HL-60/S4 treated with phorbol 12-myristate 13-acetate at 8.2 ng/mL for 4 days and 3 days (cell line): Measurements from ENCODE around the gene FAM184B.

Experiments
- in situ Hi-C: fragments of 300-500 bp; cut with MboI; formaldehyde crosslinking; loops from 2 replicates; pipeline ENCODE4 v1.15.0; 2022; ENCODE audit warnings: low sequenced_read_pairs

FAM184B gene

DNA sequence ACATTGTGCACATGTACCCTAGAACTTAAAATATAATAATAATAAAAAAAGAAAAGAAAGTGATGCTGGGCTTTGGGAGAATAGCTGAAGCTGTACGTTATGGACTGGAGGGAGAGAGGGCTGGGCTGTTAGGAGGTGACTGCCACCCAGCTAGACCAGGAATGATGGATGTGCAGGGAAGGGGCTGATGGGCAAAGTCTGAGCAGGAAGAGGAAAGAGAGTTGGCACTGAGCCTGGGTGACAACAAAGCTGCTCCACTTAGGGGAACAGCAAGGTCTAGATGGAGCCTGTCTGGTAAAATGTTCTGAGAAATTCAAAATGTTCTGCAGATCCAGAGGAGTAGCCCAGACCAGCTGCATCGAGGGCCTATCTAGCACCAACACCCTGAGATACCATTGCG, 134.7 kb downstream of the FAM184B start:
- in situ Hi-C loops: no loop called here

DNA sequence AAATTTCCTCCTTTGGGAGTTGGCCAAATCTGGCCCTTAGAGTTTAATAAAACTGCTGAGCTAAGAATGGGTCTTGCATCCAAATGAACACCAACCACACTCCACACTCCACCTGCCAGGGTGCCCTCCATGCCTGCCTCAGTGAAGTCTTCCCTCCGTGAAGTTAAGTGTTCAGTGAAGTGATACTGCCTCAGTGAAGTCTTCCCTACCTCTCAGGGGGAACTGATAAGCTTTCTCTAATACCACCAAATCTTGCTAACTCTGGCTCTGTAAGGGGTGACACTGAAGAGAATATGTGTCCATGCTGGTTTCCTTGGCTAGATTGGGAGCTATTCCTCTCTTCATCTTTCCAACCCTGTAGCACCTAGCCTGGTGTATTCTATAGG, 139.0 kb downstream of the FAM184B start:
- in situ Hi-C loops: no loop called here

- in situ Hi-C loops: no loop called here
Observed at GRCh38 chr4:17639136-17639535, 142.3 kb downstream of the FAM184B start.

DNA sequence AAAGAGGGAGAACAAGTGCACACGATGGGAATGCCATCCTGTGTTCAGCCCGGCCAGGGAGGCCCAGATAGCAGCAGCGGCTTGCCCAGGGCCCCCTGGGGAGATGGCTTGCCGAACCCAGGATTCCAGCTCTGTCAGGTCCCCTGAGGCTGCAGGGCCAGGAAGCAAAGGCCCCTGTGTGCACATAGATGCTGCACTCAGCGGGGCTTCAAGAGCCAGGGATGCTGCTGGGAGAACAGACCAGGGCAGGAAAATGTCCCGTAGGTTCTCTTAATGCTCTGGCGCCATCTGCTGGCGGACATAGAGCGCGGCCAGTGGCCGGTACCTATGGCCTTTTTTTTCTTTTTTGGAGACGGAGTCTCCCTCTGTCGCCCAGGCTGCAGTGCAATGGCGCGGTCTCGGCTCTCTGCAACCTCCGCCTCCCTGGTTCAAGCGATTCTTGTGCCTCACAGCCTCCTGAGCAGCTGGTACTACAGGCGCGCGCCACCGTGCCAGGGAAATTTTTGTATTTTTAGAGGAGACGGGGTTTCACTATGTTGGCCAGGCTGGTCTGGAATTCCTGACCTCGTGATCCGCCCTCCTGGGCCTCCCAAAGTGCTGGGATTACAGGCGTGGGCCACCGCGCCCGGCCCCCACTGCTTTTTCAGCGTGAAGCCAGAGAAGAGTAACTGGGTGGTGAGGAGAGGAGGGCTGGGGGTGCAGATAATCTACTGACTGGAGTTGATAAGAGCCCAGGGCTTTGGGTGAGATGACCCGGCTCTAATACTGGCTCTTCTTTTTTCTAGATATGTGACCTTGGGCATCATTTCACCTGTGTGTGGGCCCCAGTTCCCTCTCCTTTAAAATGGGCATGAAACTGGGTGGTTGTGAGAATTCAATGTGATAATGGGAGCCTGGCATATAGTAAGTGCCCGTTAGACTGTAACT, 144.5 kb downstream of the FAM184B start:
- in situ Hi-C loops: no loop called here

- in situ Hi-C loops: no loop called here
Observed at GRCh38 chr4:17636341-17636695, 145.1 kb downstream of the FAM184B start.

DNA sequence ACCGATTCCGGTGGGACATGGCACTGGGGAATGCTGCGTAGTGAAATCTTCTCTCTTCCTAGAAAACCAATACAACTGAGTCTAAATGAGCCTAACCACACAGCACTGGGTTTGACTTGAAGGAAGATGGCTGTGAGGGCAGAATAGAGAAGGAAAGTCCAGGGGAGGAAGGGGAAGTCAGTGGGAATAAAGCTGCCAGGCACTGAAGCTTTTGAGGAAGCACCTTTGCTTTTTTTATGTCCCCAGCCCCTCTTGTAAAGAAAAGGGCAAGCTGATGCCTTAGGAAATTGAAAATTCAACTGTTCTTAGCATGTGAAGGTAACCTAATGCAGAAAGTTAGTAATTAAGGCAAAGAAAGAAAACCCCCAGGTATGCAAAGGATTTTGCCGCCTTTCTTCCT, 146.4 kb downstream of the FAM184B start:
- in situ Hi-C loops: no loop called here

DNA sequence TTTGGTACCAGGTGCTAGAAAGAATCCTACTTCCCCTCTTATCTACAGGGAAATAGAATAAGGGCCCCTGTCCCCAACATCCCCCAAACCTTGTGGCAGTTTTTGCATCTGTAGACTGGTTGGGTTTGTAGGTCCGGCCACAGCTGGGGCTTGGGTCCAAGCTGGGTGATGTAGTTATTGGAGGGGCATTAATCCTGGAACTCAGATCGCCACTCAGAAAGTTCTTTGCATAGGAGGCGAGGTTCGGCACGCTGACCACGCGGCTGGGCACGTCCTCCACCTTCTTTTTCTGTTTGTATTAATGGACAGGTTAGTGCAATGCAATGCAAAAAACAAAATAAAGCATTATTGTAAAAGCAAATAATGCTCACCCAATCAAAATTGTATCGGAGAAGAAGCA, 147.8 kb downstream of the FAM184B start:
- in situ Hi-C loops: no loop called here

DNA sequence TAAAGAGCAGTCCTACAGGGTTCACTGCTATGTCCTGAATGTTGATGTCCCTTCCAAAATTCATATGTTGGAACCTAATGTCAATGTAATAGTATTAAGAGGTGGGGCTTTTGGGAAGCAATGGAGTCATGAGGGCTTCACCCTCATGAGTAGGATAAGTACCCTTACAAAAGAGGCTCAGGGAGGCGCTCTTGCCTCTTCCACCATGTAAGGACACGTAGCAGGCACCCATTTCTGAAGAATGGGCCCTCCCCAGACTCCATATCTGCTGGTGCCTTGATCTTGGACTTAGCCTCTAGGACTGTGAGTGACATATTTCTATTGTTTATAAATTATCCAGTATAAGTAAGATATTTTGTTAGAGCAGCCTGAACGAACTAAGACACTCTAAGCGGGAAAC, 151.2 kb downstream of the FAM184B start:
- in situ Hi-C loops: no loop called here

- in situ Hi-C loops: no loop called here
Observed at GRCh38 chr4:17624821-17625220, 156.6 kb downstream of the FAM184B start.

DNA sequence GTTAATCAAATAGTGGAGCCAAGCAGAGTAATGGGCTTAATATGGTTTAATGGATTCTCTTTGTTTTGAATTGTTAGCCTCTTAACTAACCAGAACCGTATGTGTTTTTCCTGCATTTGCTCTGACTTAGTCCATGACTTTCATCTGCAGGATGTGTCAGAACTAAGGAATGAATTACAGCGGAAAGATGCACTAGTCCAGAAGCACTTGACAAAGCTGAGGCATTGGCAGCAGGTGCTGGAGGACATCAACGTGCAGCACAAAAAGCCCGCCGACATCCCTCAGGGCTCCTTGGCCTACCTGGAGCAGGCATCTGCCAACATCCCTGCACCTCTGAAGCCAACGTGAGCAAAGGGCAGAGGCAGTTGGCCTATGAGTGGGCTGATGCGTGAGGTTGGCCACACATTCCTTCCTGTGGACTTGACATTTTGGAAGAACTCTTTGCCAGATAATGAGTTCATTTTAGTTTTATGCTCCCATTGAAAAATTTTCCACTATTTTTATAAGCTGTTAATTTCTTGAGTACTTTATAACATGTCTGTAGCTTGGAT, 157.9 kb downstream of the FAM184B start:
- in situ Hi-C loops: no loop called here

DNA sequence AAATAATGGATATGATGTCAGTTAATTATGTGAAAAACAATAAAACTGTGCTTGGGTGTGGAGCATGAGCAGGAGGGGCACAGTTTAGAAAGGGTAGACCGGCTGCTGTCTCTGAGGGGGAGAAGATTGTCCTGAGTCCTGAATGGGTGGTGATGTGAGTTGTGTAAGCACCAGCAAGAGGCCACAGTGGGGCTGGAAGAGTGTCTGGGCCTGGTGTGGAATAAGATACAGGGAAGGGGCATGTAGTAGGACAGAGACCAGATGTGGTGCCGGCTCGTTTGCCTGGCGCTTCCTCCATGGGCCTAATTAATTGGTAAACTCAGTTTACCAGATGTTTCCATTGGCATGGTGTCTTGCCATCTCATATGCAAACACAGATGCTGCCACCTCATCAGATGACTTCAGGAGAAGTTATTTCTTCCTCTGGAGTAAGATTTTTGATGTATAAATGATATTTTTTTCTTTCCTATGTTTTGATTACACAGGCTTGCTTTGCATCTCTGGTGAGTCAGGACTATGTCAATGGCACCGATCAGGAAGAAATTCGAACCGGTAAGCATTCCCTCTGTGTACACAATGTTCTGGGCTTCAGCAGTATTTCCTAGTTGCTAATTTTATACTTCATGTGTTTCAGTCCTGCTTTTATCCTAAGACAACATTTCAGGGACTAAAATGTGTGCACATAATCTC, 161.9 kb downstream of the FAM184B start:
- in situ Hi-C loops: no loop called here

- in situ Hi-C loops: no loop called here
Observed at GRCh38 chr4:17618926-17619325, 162.5 kb downstream of the FAM184B start.

- in situ Hi-C loops: no loop called here
Observed at GRCh38 chr4:17616283-17616682, 165.1 kb downstream of the FAM184B start.

GRCh38 chr4:17614416-17615299, 166.8 kb downstream of the FAM184B start, which contains the start of gene MED28:
TSS of gene MED28 (plus strand) at chr4:17614641. CDS start at chr4:17614655, 14 bp downstream.
- in situ Hi-C loops: no loop called here

GRCh38 chr4:17613761-17614415, 167.5 kb downstream of the FAM184B start:
- in situ Hi-C loops: no loop called here

DNA sequence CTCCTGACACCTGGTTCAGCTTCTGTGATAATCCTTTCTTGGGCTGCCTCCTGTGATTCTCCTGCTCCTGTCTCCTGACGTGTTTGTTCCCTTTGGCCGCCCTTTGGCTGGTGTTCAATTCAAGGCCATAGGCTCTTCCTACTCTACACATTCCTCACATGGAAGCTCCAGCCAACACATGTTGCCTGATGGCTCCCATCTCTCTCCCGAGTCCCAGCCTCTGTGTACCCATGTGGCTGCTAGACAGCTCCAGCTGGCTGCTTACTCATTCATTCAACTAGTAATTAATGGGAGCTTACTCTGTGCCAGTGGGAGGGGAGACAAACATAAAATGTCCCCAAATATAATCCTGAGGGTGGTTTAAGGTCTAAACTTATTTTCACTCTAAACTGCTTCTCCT, 176.2 kb downstream of the FAM184B start:
- in situ Hi-C loops: no loop called here

DNA sequence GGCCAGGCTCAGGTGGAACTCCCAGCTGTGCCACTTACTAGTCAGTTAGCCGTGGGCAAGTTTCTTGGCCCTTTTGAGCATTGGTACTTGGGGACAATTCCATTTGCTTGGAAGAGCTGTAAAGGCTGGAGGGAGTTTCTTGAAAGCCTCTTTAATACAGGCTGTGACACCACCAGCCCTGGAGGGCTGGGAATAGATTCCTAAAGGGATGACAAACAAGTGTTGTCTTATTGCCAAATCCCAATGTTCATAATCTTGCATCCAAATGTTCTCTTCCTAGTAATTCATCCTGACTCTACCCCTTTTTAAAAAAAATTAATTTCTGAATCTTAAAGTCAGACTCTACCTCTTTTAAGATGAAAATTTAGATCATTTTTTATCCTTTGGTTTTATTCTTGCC, 181.6 kb downstream of the FAM184B start:
- in situ Hi-C loops: loop anchor here (25.0 kb wide), 1 partner anchor 212 kb away; the partner anchor contains the start of genes DCAF16 and NCAPG

DNA sequence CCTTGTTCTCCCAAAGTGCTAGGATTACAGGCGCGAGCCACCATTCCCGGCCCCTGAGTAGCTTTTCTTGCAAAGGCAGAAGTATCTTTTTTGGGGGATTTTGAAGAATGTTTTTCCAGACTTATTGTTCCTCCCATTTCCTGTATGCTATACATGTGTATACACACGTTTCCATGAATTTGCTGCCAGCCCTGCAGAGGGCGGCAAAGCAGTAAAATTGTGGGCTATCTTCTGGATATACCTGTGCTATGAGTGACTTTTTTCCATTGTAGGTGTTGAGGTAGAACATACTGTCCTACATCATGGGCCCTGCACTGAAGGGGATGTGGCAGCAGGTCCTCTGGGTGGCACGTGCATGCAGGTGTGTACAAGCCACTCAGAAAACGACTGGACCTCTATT, 183.9 kb downstream of the FAM184B start:
- in situ Hi-C loops: loop anchor here (25.0 kb wide), 1 partner anchor 215 kb away; the partner anchor contains the start of genes DCAF16 and NCAPG

GRCh38 chr4:17595471-17596005, 185.9 kb downstream of the FAM184B start:
- in situ Hi-C loops: loop anchor here (25.0 kb wide), 1 partner anchor 217 kb away; the partner anchor contains the start of genes DCAF16 and NCAPG

DNA sequence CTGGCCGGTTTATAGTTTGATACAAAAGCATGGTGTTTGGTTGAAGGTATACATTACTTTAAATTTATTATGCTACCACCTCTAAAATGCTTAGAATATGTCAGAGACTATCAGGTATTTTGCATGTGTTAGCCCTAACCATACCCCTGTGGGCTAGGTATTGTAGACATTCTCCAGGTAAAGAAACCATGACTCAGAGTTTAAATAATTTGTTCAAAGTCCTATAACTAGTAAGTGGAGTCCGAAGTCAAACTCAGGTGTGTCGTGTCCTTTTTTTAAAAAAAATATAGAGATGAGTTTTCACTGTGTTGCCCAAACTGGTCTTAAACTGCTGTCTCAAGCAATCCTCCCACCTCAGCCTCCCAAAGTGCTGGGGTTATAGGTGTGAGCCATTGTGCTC, 192.1 kb downstream of the FAM184B start:
- in situ Hi-C loops: loop anchor here (25.0 kb wide), 1 partner anchor 223 kb away; the partner anchor contains the start of genes DCAF16 and NCAPG
